Spinal cord (tissue), 10 donors: Measurements from ENCODE around the gene TSPYL2. TPM values are rescaled to one million over a fixed set of nuclear protein-coding genes. Genes with fewer than 3 reads are reported as not detected.

ENCODE experiments used
- DNase-seq, 6 donors: peaks; one replicate each; pipeline versions ENCODE4 v3.0.0 to v3.0.0-alpha.2; 2013 to 2015; ENCODE audit warnings: low spot score in 6 of 6, low read depth in 4 of 6
- H3K27ac ChIP-seq: one replicate; pipeline ENCODE4 v1.5.1; 2013; ENCODE audit warnings: low read depth, low read length, control low read depth
- H3K27me3 ChIP-seq: one replicate; pipeline ENCODE4 v1.6.1; 2013; ENCODE audit warnings: low read length; ENCODE audit not compliant: control insufficient read depth, insufficient read depth
- H3K36me3 ChIP-seq: one replicate; pipeline ENCODE4 v1.6.1; 2013; ENCODE audit warnings: low read length; ENCODE audit not compliant: control insufficient read depth, insufficient read depth
- H3K4me1 ChIP-seq: one replicate; pipeline ENCODE4 v1.6.1; 2013; ENCODE audit warnings: low read length; ENCODE audit not compliant: control insufficient read depth, insufficient read depth
- H3K4me3 ChIP-seq: one replicate; pipeline ENCODE4 v1.5.1; 2013; ENCODE audit warnings: low read depth, low read length, control low read depth
- H3K9me3 ChIP-seq: one replicate; pipeline ENCODE4 v1.6.1; 2013; ENCODE audit warnings: low read length; ENCODE audit not compliant: control insufficient read depth, insufficient read depth
- WGBS: methylation state at CpG from one replicate; pipeline ENCODE4 v1.1.5; 2013; ENCODE audit warnings: missing lambda C conversion rate; ENCODE audit not compliant: insufficient coverage; 5-methylcytosine and 5-hydroxymethylcytosine counted together
- polyA plus RNA-seq, 2 donors: library from polyadenylated mRNA; unstranded; fragments of 120-200 nt; gene quantifications; one replicate each; pipeline ENCODE4 v1.2.1, GENCODE V29; 2013; ENCODE audit not compliant: insufficient read length in 2 of 2
- total RNA-seq, 2 donors: library from RNA; depleted of rRNA in 1 of 2; stranded (reverse); fragments of 120-200 nt in 1 of 2; fragments of >200 nt in 1 of 2; gene quantifications; one replicate each; pipeline versions ENCODE4 v1.2.3 to v1.2.4, GENCODE V29; 2013 to 2014
- donor health status: healthy.

TSPYL2 gene
- total and polyA plus RNA-seq, 4 donors: 32.2 to 72.0 (median 44.5) TPM

GRCh38 chrX:53055244-53055849, 26.8 kb upstream of the TSPYL2 start:
- H3K36me3 ChIP-seq: peaks cover 3% of the 10 kb centered on the region
- H3K4me1 ChIP-seq: peaks cover 11% of the 10 kb centered on the region
- no peak overlapping the region for H3K4me3 ChIP-seq
- no peak for DNase-seq
- 77% methylated on average over 6 of the region's 6 CpGs for WGBS
- H3K27me3 ChIP-seq: peaks cover 10% of the 10 kb centered on the region
- H3K27ac ChIP-seq: no peak overlapping the region
- H3K9me3 ChIP-seq: no peaks in the 10 kb centered on the region

GRCh38 chrX:53056292-53056691, 25.9 kb upstream of the TSPYL2 start:
- no peak overlapping the region for H3K4me3 ChIP-seq
- no peak overlapping the region for H3K27ac ChIP-seq
- 83% methylated on average over 5 of the region's 5 CpGs for WGBS
- H3K36me3 ChIP-seq: peaks cover 3% of the 10 kb centered on the region
- H3K9me3 ChIP-seq: no peaks in the 10 kb centered on the region
- no peak for DNase-seq
- H3K4me1 ChIP-seq: peaks cover 2% of the 10 kb centered on the region
- peaks cover 10% of the 10 kb centered on the region for H3K27me3 ChIP-seq

- DNase-seq: no peak
- Histone ChIP-seq H3K9me3 (no peaks in the 10 kb centered on the region), H3K27me3 (peaks cover 13% of the 10 kb centered on the region), H3K27ac (no peak overlapping the region), H3K36me3 (no peaks in the 10 kb centered on the region), H3K4me3 (no peak overlapping the region), H3K4me1 (no peaks in the 10 kb centered on the region)
- 50% methylated on average over 1 of the region's 1 CpG for WGBS
These were observed 17.1 kb upstream of the TSPYL2 start for GRCh38 chrX:53065104-53065503.

GRCh38 chrX:53071064-53071463, 11.1 kb upstream of the TSPYL2 start:
- 81% methylated on average over 6 of the region's 10 CpGs for WGBS
- Histone ChIP-seq H3K4me1 (peaks cover 14% of the 10 kb centered on the region), H3K36me3 (no peaks in the 10 kb centered on the region), H3K27ac (no peak overlapping the region), H3K4me3 (no peak overlapping the region), H3K9me3 (no peaks in the 10 kb centered on the region), H3K27me3 (peaks cover 15% of the 10 kb centered on the region)
- no peak for DNase-seq

- Histone ChIP-seq H3K27me3 (peaks cover 15% of the 10 kb centered on the region), H3K4me3 (peak overlapping the region; percentile 49), H3K36me3 (peaks cover 2% of the 10 kb centered on the region), H3K4me1 (peaks cover 14% of the 10 kb centered on the region), H3K27ac (no peak overlapping the region), H3K9me3 (no peaks in the 10 kb centered on the region)
- peak in 2 of 6 donors; percentile 88 to 89 for DNase-seq
- 12% methylated on average over 29 of the region's 31 CpGs for WGBS
These were observed 10.4 kb upstream of the TSPYL2 start for GRCh38 chrX:53071604-53072417.

- 75% methylated on average over 7 of the region's 9 CpGs for WGBS
- Histone ChIP-seq H3K4me3 (no peak overlapping the region), H3K27me3 (peaks cover 15% of the 10 kb centered on the region), H3K27ac (no peak overlapping the region), H3K36me3 (peaks cover 9% of the 10 kb centered on the region), H3K4me1 (peaks cover 14% of the 10 kb centered on the region), H3K9me3 (no peaks in the 10 kb centered on the region)
- no peak for DNase-seq
These were observed 9.6 kb upstream of the TSPYL2 start for GRCh38 chrX:53072418-53073114.

- Histone ChIP-seq H3K27ac (no peak overlapping the region), H3K9me3 (no peaks in the 10 kb centered on the region), H3K4me1 (peaks cover 14% of the 10 kb centered on the region), H3K36me3 (peaks cover 15% of the 10 kb centered on the region), H3K4me3 (no peak overlapping the region), H3K27me3 (peaks cover 15% of the 10 kb centered on the region)
- DNase-seq: no peak
- 47% methylated on average over 5 of the region's 6 CpGs for WGBS
These were observed 9.0 kb upstream of the TSPYL2 start for GRCh38 chrX:53073115-53073586.

- Histone ChIP-seq H3K4me3 (no peak overlapping the region), H3K27ac (no peak overlapping the region), H3K4me1 (peaks cover 14% of the 10 kb centered on the region), H3K36me3 (peaks cover 16% of the 10 kb centered on the region), H3K27me3 (peaks cover 15% of the 10 kb centered on the region), H3K9me3 (no peaks in the 10 kb centered on the region)
- no peak for DNase-seq
- 82% methylated on average over 7 of the region's 7 CpGs for WGBS
These were observed 7.2 kb upstream of the TSPYL2 start for GRCh38 chrX:53075011-53075410.

- DNase-seq: no peak
- H3K4me3 ChIP-seq: no peak overlapping the region
- H3K36me3 ChIP-seq: peaks cover 16% of the 10 kb centered on the region
- H3K27me3 ChIP-seq: peaks cover 11% of the 10 kb centered on the region
- 93% methylated on average over 21 of the region's 21 CpGs for WGBS
- H3K4me1 ChIP-seq: peaks cover 14% of the 10 kb centered on the region
- no peak overlapping the region for H3K27ac ChIP-seq
- H3K9me3 ChIP-seq: no peaks in the 10 kb centered on the region
These were observed 5.5 kb upstream of the TSPYL2 start for GRCh38 chrX:53076671-53077070.
